ENCODE measurements around the gene PCNX1.
A peak's percentile ranks its signal among the peaks of the same experiment; 100 is the strongest.

The PCNX1 gene

DNA sequence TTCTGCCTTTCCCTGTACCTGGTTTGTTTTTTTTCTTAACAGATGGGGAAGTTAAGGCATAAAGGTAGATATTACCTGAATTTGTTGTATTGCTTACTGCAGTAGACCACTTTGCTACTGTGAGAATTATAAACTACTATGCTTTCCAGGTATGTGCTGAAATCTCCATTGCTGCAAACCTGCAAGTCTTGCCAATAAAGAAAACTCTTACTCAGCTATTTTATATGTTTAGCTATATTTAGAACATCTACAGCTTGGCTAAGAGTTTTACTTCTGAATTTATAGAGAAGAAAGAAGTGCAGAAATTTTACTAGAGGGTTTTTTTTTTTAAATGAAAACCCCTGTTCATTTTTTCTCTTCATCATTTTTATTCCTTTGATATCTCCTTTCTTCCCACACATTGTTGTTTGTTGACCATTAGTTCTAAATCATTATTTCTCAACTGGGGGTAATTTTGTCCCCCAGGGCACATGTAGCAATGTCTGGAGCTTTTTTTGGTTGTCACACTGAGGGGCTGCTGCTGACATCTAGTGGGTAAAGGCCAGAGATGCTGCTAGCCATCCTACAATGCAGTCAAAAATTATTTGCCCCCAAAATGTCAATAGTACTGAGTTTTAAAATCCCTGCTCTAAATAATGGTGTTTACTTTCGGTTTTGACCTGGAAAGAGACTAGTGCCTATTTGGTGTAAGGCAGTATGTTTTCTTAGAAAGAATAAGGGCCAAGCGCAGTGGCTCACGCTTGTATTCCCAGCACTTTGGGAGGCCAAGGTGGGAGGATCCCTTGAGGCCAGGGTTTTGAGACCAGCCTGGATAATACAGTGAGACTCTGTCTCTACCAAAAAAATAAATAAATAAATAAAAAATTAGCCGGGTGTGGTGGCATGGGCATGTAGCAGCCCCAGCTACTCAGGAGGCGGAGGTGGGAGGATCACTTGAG, 48.6 kb downstream of the PCNX1 start:
- TF ChIP-seq RARB (CRISPR knock-in tag; IDR thresholded peaks at IDR 0.05): no peak
- TF ChIP-seq BACH2 (CRISPR knock-in tag; IDR thresholded peaks at IDR 0.05; ENCODE audit: borderline replicate concordance): no peak
- peak; percentile 83 for ATAC-seq

DNA sequence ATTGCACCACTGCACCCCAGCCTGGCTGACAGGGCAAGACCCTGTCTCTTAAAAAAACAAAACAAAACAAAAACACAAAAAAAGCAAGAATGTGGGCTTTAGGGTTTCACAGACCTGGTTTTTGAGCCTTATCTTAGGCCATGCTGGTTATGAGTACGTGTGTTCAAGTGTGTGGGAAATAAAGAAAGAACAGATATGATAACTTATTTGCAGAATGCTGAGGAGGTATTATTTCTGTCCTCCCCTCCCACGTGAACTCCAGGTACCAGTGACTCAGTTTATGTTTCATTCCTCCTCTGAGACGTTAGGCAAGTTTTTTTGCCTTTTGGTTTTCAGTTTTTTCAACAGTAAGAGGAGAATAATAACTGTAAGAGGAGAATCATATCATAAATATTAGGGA, 49.3 kb downstream of the PCNX1 start:
- TF ChIP-seq ZNF565 (CRISPR knock-in tag; conservative IDR thresholded peaks at IDR 0.05; ENCODE audit: low read depth) (no peak), BACH2 (CRISPR knock-in tag; IDR thresholded peaks at IDR 0.05; ENCODE audit: borderline replicate concordance) (no peak), GLIS3 (CRISPR knock-in tag; IDR thresholded peaks at IDR 0.05) (no peak), ZNF70 (CRISPR knock-in tag; IDR thresholded peaks at IDR 0.05) (no peak), ARNTL (CRISPR knock-in tag; IDR thresholded peaks at IDR 0.05; ENCODE audit: borderline replicate concordance, low read depth) (no peak), TCF4 (CRISPR knock-in tag; IDR thresholded peaks at IDR 0.05; ENCODE audit: borderline replicate concordance) (no peak), TOX (CRISPR knock-in tag; IDR thresholded peaks at IDR 0.05; ENCODE audit: borderline replicate concordance) (no peak), ZFP30 (CRISPR knock-in tag; IDR thresholded peaks at IDR 0.05) (no peak), ZNF8 (CRISPR knock-in tag; IDR thresholded peaks at IDR 0.05) (no peak), RARB (CRISPR knock-in tag; IDR thresholded peaks at IDR 0.05) (no peak), CSDC2 (CRISPR knock-in tag; IDR thresholded peaks at IDR 0.05) (no peak), ZFP3 (CRISPR knock-in tag; IDR thresholded peaks at IDR 0.05) (no peak)
- TF ChIP-seq, protein P1, sequence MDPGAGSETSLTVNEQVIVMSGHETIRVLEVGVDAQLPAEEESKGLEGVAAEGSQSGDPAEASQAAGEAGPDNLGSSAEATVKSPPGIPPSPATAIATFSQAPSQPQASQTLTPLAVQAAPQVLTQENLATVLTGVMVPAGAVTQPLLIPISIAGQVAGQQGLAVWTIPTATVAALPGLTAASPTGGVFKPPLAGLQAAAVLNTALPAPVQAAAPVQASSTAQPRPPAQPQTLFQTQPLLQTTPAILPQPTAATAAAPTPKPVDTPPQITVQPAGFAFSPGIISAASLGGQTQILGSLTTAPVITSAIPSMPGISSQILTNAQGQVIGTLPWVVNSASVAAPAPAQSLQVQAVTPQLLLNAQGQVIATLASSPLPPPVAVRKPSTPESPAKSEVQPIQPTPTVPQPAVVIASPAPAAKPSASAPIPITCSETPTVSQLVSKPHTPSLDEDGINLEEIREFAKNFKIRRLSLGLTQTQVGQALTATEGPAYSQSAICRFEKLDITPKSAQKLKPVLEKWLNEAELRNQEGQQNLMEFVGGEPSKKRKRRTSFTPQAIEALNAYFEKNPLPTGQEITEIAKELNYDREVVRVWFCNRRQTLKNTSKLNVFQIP (CRISPR knock-in tag; IDR thresholded peaks at IDR 0.05; ENCODE audit: borderline replicate concordance, low read depth): no peak
- TF ChIP-seq, protein P2, sequence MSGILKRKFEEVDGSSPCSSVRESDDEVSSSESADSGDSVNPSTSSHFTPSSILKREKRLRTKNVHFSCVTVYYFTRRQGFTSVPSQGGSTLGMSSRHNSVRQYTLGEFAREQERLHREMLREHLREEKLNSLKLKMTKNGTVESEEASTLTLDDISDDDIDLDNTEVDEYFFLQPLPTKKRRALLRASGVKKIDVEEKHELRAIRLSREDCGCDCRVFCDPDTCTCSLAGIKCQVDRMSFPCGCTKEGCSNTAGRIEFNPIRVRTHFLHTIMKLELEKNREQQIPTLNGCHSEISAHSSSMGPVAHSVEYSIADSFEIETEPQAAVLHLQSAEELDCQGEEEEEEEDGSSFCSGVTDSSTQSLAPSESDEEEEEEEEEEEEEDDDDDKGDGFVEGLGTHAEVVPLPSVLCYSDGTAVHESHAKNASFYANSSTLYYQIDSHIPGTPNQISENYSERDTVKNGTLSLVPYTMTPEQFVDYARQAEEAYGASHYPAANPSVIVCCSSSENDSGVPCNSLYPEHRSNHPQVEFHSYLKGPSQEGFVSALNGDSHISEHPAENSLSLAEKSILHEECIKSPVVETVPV (CRISPR knock-in tag; IDR thresholded peaks at IDR 0.05): no peak
- TF ChIP-seq, protein P3, sequence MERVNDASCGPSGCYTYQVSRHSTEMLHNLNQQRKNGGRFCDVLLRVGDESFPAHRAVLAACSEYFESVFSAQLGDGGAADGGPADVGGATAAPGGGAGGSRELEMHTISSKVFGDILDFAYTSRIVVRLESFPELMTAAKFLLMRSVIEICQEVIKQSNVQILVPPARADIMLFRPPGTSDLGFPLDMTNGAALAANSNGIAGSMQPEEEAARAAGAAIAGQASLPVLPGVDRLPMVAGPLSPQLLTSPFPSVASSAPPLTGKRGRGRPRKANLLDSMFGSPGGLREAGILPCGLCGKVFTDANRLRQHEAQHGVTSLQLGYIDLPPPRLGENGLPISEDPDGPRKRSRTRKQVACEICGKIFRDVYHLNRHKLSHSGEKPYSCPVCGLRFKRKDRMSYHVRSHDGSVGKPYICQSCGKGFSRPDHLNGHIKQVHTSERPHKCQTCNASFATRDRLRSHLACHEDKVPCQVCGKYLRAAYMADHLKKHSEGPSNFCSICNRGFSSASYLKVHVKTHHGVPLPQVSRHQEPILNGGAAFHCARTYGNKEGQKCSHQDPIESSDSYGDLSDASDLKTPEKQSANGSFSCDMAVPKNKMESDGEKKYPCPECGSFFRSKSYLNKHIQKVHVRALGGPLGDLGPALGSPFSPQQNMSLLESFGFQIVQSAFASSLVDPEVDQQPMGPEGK (CRISPR knock-in tag; IDR thresholded peaks at IDR 0.05; ENCODE audit: borderline replicate concordance): no peak
- ATAC-seq: no peak

DNA sequence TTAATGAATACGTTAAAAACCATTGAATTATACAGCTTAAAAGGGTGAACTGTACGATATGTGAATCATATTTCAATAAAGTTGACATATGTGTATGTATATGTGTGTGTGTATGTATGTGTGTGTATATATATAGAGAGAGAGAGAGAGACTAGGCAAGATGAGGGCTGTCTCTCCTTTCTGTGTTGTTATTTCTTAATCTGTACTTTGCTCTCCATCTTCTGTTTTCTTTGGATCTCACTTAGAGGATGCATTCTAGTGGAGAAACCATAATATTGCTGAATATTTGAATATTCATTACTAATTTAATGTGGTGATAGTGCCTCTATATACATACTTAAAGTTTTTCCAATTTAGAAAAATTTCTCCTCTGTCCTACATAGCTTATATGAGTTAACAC, 50.5 kb downstream of the PCNX1 start:
- TF ChIP-seq ZFP3 (CRISPR knock-in tag; IDR thresholded peaks at IDR 0.05): no peak
- TF ChIP-seq ZNF70 (CRISPR knock-in tag; IDR thresholded peaks at IDR 0.05): no peak
- TF ChIP-seq ZNF8 (CRISPR knock-in tag; IDR thresholded peaks at IDR 0.05): no peak
- TF ChIP-seq ZFP30 (CRISPR knock-in tag; IDR thresholded peaks at IDR 0.05): no peak
- TF ChIP-seq TOX (CRISPR knock-in tag; IDR thresholded peaks at IDR 0.05; ENCODE audit: borderline replicate concordance): no peak
- ATAC-seq: no peak

DNA sequence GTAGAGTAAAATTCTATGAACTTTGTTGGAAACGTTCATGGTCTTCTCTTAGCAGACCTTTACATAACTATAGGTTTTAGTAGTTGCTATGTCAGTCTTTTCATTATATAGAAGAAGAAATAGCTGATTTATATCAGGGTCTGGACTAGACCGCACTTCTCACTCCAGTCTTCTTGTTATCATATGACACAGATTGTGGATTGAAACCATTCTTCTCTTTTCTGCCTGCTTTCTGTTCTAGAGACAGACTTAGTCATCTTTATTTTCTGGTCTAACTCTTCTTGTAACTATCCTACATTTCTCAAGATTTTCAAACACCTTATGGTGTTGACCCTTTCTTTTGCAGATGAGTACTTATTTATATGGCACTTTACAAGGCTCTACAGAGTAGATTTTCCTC, 55.7 kb downstream of the PCNX1 start:
- ATAC-seq: no peak

More for the DNA sequence above, 55.7 kb downstream of the PCNX1 start:
- TF ChIP-seq GLIS3 (CRISPR knock-in tag; IDR thresholded peaks at IDR 0.05): no peak
- TF ChIP-seq, protein P2 (CRISPR knock-in tag; IDR thresholded peaks at IDR 0.05): no peak
- no peak for TF ChIP-seq RARB (CRISPR knock-in tag; IDR thresholded peaks at IDR 0.05)
- no peak for TF ChIP-seq ZNF565 (CRISPR knock-in tag; conservative IDR thresholded peaks at IDR 0.05; ENCODE audit: low read depth)
- TF ChIP-seq, protein P4, sequence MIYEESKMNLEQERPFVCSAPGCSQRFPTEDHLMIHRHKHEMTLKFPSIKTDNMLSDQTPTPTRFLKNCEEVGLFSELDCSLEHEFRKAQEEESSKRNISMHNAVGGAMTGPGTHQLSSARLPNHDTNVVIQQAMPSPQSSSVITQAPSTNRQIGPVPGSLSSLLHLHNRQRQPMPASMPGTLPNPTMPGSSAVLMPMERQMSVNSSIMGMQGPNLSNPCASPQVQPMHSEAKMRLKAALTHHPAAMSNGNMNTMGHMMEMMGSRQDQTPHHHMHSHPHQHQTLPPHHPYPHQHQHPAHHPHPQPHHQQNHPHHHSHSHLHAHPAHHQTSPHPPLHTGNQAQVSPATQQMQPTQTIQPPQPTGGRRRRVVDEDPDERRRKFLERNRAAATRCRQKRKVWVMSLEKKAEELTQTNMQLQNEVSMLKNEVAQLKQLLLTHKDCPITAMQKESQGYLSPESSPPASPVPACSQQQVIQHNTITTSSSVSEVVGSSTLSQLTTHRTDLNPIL (CRISPR knock-in tag; IDR thresholded peaks at IDR 0.05; ENCODE audit: low read depth): no peak
- TF ChIP-seq ZC3H10 (CRISPR knock-in tag; IDR thresholded peaks at IDR 0.05): no peak
- TF ChIP-seq PPARA (CRISPR knock-in tag; IDR thresholded peaks at IDR 0.05; ENCODE audit: borderline replicate concordance): no peak
- TF ChIP-seq ZFP3 (CRISPR knock-in tag; IDR thresholded peaks at IDR 0.05): no peak
- TF ChIP-seq ESRRG (CRISPR knock-in tag; IDR thresholded peaks at IDR 0.05): no peak
- no peak for TF ChIP-seq OSR1 (CRISPR knock-in tag; IDR thresholded peaks at IDR 0.05)
- TF ChIP-seq ARNTL (CRISPR knock-in tag; IDR thresholded peaks at IDR 0.05; ENCODE audit: borderline replicate concordance, low read depth): no peak
- TF ChIP-seq, protein P1 (CRISPR knock-in tag; IDR thresholded peaks at IDR 0.05; ENCODE audit: borderline replicate concordance, low read depth): no peak
- TF ChIP-seq ZNF8 (CRISPR knock-in tag; IDR thresholded peaks at IDR 0.05): no peak
- no peak for TF ChIP-seq BACH2 (CRISPR knock-in tag; IDR thresholded peaks at IDR 0.05; ENCODE audit: borderline replicate concordance)
- TF ChIP-seq ZFP30 (CRISPR knock-in tag; IDR thresholded peaks at IDR 0.05): no peak

All from SK-N-SH treated with all-trans-retinoic acid at 6 μM for 48 hours (cell line).